Measurements from ENCODE around the gene MKRN2OS.

DNA sequence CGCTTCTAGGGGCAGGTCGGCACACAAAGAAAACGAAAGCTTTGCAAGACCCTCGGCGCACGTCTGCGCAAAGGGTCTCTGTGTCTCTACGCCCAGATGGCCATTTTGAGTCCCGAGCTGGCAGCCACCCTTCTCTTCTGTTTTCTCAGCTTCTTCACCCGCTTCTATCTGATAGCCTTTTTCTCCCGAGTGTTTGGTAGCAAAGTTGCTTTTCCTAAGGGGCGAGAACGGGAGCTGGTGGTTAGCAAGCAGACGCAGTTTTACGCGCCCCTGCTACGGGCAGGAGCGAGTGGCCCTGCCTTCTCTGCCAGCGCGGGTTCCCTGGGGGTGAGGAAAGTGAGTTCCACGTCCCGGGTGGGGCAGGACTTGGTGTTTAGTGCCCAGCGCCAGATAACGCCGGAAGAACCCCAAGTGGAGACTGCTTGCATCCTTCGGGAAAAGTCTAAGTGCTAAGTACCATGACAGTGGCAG is 8.7 kb upstream of the MKRN2OS start:
- TF ChIP-seq POLR2AphosphoS5 (IDR thresholded peaks at IDR 0.05) (no peak), EP300 (IDR thresholded peaks at IDR 0.05) (no peak)
- TF ChIP-seq, protein P1, sequence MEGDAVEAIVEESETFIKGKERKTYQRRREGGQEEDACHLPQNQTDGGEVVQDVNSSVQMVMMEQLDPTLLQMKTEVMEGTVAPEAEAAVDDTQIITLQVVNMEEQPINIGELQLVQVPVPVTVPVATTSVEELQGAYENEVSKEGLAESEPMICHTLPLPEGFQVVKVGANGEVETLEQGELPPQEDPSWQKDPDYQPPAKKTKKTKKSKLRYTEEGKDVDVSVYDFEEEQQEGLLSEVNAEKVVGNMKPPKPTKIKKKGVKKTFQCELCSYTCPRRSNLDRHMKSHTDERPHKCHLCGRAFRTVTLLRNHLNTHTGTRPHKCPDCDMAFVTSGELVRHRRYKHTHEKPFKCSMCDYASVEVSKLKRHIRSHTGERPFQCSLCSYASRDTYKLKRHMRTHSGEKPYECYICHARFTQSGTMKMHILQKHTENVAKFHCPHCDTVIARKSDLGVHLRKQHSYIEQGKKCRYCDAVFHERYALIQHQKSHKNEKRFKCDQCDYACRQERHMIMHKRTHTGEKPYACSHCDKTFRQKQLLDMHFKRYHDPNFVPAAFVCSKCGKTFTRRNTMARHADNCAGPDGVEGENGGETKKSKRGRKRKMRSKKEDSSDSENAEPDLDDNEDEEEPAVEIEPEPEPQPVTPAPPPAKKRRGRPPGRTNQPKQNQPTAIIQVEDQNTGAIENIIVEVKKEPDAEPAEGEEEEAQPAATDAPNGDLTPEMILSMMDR (IDR thresholded peaks at IDR 0.05): no peak

Data from suprapubic skin (tissue), 4 donors.